H1 (cell line): ENCODE measurements around the gene LRRTM3. TPM values are rescaled to one million over a fixed set of nuclear protein-coding genes. Genes with fewer than 3 reads are reported as not detected.

Experiments used
- ZNF274 ChIP-seq: IDR thresholded peaks from 2 replicates; pipeline ENCODE4 v1.7.0; 2012; ENCODE audit warnings: low read length, borderline replicate concordance; ENCODE audit errors: extremely low read depth
- polyA plus RNA-seq, 7 experiments: library from polyadenylated mRNA; depleted of rRNA in 3 of 7; stranded (reverse) in 5 of 7; unstranded in 2 of 7; fragments of >200 nt in 5 of 7; fragments of 200-250 nt in 2 of 7; gene quantifications; 1 replicate in 5 of 7; 2 replicates in 1 of 7; 4 replicates in 1 of 7; pipeline versions ENCODE4 v1.2.1 to v1.2.3, GENCODE V29; 2011 to 2013; ENCODE audit warnings: missing spikeins in 2 of 7, mixed read lengths in 2 of 7
- total RNA-seq: library from RNA; stranded (reverse); fragmentation: NEBNext Ultra II Directional; extraction: Animal tissue kit (Norgen Biotek cat#: 25700); gene quantifications from 2 replicates; pipeline ENCODE4 v1.2.1, GENCODE V29; 2021
- TF ChIP-seq, protein P1 (sequence below), 3 experiments: IDR thresholded peaks; 1 replicate in 2 of 3; 2 replicates in 1 of 3; pipeline versions ENCODE4 v1.5.1 to v1.6.1; 2011; ENCODE audit warnings: low read length in 3 of 3, mild to moderate bottlenecking in 3 of 3, inconsistent platforms in 2 of 3, low read depth in 1 of 3, moderate library complexity in 1 of 3; ENCODE audit not compliant: insufficient read depth in 1 of 3; ENCODE audit errors: control extremely low read depth in 1 of 3

Gene LRRTM3
- total and polyA plus RNA-seq, 2 of the 8 experiments (the other 6 are each of a cell fraction or from before 2014, with no cell fraction given): 0.33 to 0.48 TPM

DNA sequence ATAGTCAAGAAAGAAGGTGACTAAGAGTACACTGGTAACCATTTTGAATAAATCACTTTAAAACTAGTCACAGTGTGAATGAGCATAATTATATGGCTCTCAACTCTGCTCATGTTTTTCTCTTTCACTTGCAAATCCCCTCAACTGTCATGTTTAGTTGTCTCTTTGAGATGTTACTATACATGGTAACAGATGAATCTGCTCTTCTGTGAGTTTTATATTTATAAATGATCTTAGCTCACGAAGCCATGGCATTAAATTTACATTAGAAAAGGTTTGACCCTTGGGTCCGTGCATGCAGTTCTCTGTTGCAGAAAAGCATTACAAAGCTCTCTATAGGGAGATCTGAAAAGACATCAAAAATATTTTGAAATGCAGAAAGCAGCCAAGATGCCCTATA is 33.0 kb upstream of the LRRTM3 start (continued):
- TF ChIP-seq, protein P1, sequence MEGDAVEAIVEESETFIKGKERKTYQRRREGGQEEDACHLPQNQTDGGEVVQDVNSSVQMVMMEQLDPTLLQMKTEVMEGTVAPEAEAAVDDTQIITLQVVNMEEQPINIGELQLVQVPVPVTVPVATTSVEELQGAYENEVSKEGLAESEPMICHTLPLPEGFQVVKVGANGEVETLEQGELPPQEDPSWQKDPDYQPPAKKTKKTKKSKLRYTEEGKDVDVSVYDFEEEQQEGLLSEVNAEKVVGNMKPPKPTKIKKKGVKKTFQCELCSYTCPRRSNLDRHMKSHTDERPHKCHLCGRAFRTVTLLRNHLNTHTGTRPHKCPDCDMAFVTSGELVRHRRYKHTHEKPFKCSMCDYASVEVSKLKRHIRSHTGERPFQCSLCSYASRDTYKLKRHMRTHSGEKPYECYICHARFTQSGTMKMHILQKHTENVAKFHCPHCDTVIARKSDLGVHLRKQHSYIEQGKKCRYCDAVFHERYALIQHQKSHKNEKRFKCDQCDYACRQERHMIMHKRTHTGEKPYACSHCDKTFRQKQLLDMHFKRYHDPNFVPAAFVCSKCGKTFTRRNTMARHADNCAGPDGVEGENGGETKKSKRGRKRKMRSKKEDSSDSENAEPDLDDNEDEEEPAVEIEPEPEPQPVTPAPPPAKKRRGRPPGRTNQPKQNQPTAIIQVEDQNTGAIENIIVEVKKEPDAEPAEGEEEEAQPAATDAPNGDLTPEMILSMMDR (IDR thresholded peaks at IDR 0.05; ENCODE audit: control extremely low read depth in 1 of 3, insufficient read depth in 1 of 3, low read depth in 1 of 3, low read length in 3 of 3): no peak
- TF ChIP-seq ZNF274: no peak
- TF ChIP-seq, all 59 proteins: peak for 0
